ENCODE measurements around the gene TSEN54.

- no peak for TF ChIP-seq CTCF (IDR thresholded peaks at IDR 0.05; ENCODE audit: low read depth, low read length, poor library complexity, severe bottlenecking)
- no peak for TF ChIP-seq EZH2phosphoT487 (IDR thresholded peaks at IDR 0.05; ENCODE audit: borderline replicate concordance, low read length)
These were observed 5.1 kb upstream of the TSEN54 start for GRCh38 chr17:75511270-75511609.
